ENCODE data around the gene TLX1. TPM values are rescaled to one million over a fixed set of nuclear protein-coding genes. Genes with fewer than 3 reads are reported as not detected.

TLX1 gene
- polyA plus RNA-seq, 2 of the 4 experiments (the other 2 are of a cell fraction): 0.06 TPM; not detected in 1

GRCh38 chr10:101145750-101146391, 14.8 kb downstream of the TLX1 start:
- DNase-seq (ENCODE audit: low read depth in 1 of 2, low spot score in 1 of 2) (no peak), ATAC-seq (no peak), FAIRE-seq (no peak)
- POLR2A ChIA-PET: interaction anchor here (1.0 kb wide), 1 partner anchor 91 kb away, joined by 3 read pairs; no protein-coding TSS in a partner anchor
- CTCF ChIA-PET: interaction anchor here (0.6 to 19.4 kb wide), 9 partner anchors 9 to 399 kb away, joined by 3 to 463 read pairs (median 4); no protein-coding TSS in a partner anchor
- Histone ChIP-seq H3K4me2 (no peak overlapping the region), H3K9me3 (peaks cover 20% of the 10 kb centered on the region), H3K27ac (no peak overlapping the region), H3K4me1 (0 out of 3 replicates have a peak, but pooled peaks cover 3% of the 10 kb centered on the region), H3K4me3 (no peak overlapping the region)
- TF ChIP-seq CEBPB (IDR thresholded peaks at IDR 0.05) (no peak), KDM1A (IDR thresholded peaks at IDR 0.05; ENCODE audit: low read depth) (no peak), POLR2AphosphoS2 (conservative IDR thresholded peaks at IDR 0.05; ENCODE audit: low read length) (no peak), JUN (IDR thresholded peaks at IDR 0.05) (no peak), BHLHE40 (IDR thresholded peaks at IDR 0.05; ENCODE audit: low read depth, low read length) (no peak), ESRRA (IDR thresholded peaks at IDR 0.05; ENCODE audit: borderline replicate concordance, low read length) (no peak), JUNB (IDR thresholded peaks at IDR 0.05) (no peak), HEYL (CRISPR knock-in tag; IDR thresholded peaks at IDR 0.05) (no peak), HOXA7 (CRISPR knock-in tag; IDR thresholded peaks at IDR 0.05) (no peak), SREBF2 (IDR thresholded peaks at IDR 0.05) (no peak), TP53 (CRISPR knock-in tag; IDR thresholded peaks at IDR 0.05) (no peak), HOXB13 (CRISPR knock-in tag; IDR thresholded peaks at IDR 0.05; ENCODE audit: low read depth) (no peak), RARB (CRISPR knock-in tag; IDR thresholded peaks at IDR 0.05) (no peak), KDM5A (IDR thresholded peaks at IDR 0.05) (no peak), BCL3 (IDR thresholded peaks at IDR 0.05) (no peak)
- TF ChIP-seq, protein P1, sequence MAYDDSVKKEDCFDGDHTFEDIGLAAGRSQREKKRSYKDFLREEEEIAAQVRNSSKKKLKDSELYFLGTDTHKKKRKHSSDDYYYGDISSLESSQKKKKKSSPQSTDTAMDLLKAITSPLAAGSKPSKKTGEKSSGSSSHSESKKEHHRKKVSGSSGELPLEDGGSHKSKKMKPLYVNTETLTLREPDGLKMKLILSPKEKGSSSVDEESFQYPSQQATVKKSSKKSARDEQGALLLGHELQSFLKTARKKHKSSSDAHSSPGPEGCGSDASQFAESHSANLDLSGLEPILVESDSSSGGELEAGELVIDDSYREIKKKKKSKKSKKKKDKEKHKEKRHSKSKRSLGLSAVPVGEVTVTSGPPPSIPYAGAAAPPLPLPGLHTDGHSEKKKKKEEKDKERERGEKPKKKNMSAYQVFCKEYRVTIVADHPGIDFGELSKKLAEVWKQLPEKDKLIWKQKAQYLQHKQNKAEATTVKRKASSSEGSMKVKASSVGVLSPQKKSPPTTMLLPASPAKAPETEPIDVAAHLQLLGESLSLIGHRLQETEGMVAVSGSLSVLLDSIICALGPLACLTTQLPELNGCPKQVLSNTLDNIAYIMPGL (CRISPR knock-in tag; IDR thresholded peaks at IDR 0.05; ENCODE audit: borderline replicate concordance): no peak
- WGBS (ENCODE audit: missing lambda C conversion rate): 64% methylated on average over 40 of the region's 40 CpGs

DNA sequence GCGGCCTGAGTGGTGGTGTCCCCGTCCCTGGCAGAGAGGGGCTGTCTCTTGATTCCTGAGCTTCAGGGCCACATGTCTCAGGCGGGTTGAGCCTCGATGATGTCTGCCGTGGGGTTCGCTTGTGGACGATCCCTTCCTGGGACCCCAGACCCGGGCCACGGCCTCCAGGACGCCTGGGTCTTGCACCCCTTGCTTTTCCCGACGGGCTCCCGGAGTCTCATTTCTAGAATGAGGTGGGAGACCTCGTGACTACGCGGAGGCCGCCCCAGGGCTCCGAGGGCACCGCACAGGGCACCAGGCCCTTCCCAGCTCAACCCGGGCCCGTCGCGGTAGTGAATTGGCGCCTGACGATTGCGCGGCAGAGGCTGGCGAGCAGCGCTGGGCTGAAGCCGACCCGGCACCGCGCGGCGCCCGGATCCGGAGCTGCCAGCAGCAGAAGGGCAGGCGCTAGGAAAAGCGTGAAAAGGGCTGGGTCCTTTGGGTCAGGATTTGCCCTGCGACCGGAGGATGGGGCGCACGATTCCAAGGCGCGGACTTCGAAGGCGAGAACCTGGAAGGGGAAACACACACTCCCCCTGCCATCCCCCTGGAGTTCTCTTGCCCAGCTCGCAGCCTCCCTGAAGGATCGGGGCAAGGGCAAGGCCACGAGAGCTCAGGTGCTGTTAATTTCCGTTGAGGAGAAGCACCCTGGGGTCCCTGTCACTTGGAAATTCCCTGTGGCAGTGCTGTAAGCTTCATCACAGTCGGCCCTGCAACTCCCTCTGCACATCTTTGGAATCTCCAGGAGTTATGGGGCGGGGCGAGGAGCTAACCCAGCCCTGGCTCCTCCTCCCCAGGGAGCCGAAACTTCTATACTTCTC, 15.5 kb downstream of the TLX1 start:
- no peak for FAIRE-seq
- no peak for DNase-seq (ENCODE audit: low read depth in 1 of 2, low spot score in 1 of 2)
- ATAC-seq: no peak
- Histone ChIP-seq H3K4me3 (no peak overlapping the region), H3K9me3 (peaks cover 22% of the 10 kb centered on the region), H3K4me2 (no peak overlapping the region), H3K27ac (no peak overlapping the region), H3K4me1 (0 out of 3 replicates have a peak, but pooled peaks cover 3% of the 10 kb centered on the region)
- TF ChIP-seq CBX8 (IDR thresholded peaks at IDR 0.05) (no peak), RAD21 (conservative IDR thresholded peaks at IDR 0.05 in 1 of 2, IDR thresholded peaks at IDR 0.05 in 1 of 2) (no peak), HOXA7 (CRISPR knock-in tag; IDR thresholded peaks at IDR 0.05) (no peak), HOXB5 (CRISPR knock-in tag; IDR thresholded peaks at IDR 0.05) (no peak), MYC (IDR thresholded peaks at IDR 0.05; ENCODE audit: borderline replicate concordance, low read length) (no peak), GATA3 (IDR thresholded peaks at IDR 0.05; ENCODE audit: borderline replicate concordance) (no peak), POLR2A (IDR thresholded peaks at IDR 0.05; ENCODE audit: low read length) (no peak)
- TF ChIP-seq, protein P2, sequence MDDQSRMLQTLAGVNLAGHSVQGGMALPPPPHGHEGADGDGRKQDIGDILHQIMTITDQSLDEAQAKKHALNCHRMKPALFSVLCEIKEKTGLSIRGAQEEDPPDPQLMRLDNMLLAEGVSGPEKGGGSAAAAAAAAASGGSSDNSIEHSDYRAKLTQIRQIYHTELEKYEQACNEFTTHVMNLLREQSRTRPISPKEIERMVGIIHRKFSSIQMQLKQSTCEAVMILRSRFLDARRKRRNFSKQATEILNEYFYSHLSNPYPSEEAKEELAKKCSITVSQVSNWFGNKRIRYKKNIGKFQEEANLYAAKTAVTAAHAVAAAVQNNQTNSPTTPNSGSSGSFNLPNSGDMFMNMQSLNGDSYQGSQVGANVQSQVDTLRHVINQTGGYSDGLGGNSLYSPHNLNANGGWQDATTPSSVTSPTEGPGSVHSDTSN (IDR thresholded peaks at IDR 0.05): no peak
- TF ChIP-seq, protein P3, sequence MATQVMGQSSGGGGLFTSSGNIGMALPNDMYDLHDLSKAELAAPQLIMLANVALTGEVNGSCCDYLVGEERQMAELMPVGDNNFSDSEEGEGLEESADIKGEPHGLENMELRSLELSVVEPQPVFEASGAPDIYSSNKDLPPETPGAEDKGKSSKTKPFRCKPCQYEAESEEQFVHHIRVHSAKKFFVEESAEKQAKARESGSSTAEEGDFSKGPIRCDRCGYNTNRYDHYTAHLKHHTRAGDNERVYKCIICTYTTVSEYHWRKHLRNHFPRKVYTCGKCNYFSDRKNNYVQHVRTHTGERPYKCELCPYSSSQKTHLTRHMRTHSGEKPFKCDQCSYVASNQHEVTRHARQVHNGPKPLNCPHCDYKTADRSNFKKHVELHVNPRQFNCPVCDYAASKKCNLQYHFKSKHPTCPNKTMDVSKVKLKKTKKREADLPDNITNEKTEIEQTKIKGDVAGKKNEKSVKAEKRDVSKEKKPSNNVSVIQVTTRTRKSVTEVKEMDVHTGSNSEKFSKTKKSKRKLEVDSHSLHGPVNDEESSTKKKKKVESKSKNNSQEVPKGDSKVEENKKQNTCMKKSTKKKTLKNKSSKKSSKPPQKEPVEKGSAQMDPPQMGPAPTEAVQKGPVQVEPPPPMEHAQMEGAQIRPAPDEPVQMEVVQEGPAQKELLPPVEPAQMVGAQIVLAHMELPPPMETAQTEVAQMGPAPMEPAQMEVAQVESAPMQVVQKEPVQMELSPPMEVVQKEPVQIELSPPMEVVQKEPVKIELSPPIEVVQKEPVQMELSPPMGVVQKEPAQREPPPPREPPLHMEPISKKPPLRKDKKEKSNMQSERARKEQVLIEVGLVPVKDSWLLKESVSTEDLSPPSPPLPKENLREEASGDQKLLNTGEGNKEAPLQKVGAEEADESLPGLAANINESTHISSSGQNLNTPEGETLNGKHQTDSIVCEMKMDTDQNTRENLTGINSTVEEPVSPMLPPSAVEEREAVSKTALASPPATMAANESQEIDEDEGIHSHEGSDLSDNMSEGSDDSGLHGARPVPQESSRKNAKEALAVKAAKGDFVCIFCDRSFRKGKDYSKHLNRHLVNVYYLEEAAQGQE (IDR thresholded peaks at IDR 0.05): no peak
- POLR2A ChIA-PET: interaction anchor here (1.0 kb wide), 1 partner anchor 91 kb away, joined by 3 read pairs; no protein-coding TSS in a partner anchor
- 73% methylated on average over 53 of the region's 55 CpGs for WGBS (ENCODE audit: missing lambda C conversion rate)
- CTCF ChIA-PET: interaction anchor here (0.6 to 19.4 kb wide), 15 partner anchors 8 to 105 kb away, joined by 3 to 463 read pairs (median 4); no protein-coding TSS in a partner anchor

Measured in A549 (cell line).